Renal cortex interstitium (tissue), 11 donors: ENCODE results near the gene HOXC11. TPM values are rescaled to one million over a fixed set of nuclear protein-coding genes. Genes with fewer than 3 reads are reported as not detected.

Source experiments
- DNase-seq, 11 donors: peaks; one replicate each; pipeline ENCODE4 v3.0.0-alpha.2; 2013; ENCODE audit warnings: low read depth in 9 of 11, low spot score in 4 of 11; ENCODE audit errors: extremely low read depth in 1 of 11
- polyA plus RNA-seq, 3 donors: library from polyadenylated mRNA; unstranded; fragments of 120-200 nt; gene quantifications; one replicate each; pipeline ENCODE4 v1.2.1, GENCODE V29; 2013; ENCODE audit not compliant: insufficient read length in 3 of 3

HOXC11 gene
- polyA plus RNA-seq, 3 donors: 1.8 to 5.7 (median 3.2) TPM

DNA sequence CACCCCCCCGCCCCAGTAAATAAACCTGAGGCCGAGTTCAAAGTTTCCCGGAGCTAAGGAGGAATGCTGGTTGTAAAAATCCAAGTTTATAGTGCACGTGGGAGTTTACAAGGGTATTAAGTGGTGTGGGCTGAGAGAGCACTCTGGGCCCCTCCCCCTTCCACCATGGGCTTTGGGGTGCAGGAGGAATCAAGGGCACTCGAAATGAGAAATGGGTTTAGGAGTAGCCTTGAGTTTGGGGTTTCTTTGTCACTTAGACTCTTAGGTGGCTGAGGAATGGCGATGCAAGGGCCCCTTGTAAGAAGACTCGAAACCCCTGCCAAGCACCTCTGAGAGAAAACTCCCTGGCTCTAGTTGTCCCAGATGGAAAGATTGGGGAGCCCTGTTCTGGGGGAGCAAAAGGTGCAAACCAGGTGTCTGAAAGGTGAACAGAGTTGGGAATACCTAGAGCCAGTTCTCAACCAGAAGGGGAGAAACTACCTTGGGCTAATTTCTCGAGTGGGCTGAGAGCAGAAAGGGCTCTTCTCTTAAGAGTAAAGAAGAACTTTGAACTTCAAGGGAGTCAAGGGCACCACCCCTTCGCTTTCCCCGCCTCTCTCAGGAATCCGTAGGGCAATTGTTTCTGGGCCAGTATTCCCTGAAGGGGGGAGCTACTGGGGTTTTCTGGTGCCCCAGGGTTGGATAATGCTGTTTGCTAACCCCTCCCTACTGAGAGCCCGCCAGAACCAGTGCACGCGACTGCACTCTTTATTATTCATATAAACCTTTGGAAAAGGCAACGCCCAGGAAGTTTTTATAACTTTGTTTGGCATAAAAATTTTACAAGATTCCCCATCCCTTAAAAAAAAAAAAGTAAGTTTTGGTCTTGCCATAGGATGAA lies 5.8 kb downstream of the HOXC11 start:
- no peak for DNase-seq

DNA sequence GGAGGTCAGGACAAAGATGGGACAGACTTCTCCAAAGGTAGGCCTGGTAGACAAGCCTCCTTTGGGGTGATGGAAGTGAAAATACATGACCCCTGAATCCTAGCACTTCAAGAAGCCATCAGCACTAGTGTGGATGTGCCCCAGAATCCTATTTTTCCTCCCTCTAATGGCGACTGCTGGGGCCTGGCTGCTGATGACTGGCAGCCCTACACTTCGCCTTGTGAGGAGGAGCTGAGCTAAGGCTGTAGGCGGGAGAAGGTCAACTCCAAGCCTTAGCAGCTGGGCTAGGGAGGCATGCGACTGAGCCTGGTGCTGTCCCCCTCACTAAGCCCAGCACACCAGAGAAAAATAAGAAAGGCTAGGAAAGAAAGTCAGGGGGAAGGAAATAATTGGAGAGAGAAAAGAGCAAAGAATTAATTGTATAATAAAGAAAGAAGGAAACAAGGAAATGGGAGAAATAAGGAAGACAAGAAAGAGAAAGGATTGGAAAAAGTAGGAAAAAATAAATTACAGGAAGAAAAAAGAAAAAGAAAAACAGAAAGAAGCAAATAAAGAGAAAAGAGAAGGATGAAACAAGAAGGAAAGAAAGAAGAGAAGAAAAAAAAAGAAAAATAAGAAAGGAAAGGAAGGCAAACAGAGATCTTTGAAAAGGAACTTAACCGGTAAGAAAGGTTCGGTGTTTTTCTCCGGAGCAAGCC lies 7.3 kb downstream of the HOXC11 start:
- DNase-seq: no peak

- no peak for DNase-seq
These were observed 8.0 kb downstream of the HOXC11 start for GRCh38 chr12:53980802-53981496.

- DNase-seq: no peak
These were observed 9.0 kb downstream of the HOXC11 start for GRCh38 chr12:53981634-53982565.

- no peak for DNase-seq
These were observed 10.0 kb downstream of the HOXC11 start for GRCh38 chr12:53982648-53983567.

GRCh38 chr12:53983568-53983949 lies 10.6 kb downstream of the HOXC11 start:
- no peak for DNase-seq

- DNase-seq: no peak
These were observed 11.1 kb downstream of the HOXC11 start for GRCh38 chr12:53983950-53984572.

DNA sequence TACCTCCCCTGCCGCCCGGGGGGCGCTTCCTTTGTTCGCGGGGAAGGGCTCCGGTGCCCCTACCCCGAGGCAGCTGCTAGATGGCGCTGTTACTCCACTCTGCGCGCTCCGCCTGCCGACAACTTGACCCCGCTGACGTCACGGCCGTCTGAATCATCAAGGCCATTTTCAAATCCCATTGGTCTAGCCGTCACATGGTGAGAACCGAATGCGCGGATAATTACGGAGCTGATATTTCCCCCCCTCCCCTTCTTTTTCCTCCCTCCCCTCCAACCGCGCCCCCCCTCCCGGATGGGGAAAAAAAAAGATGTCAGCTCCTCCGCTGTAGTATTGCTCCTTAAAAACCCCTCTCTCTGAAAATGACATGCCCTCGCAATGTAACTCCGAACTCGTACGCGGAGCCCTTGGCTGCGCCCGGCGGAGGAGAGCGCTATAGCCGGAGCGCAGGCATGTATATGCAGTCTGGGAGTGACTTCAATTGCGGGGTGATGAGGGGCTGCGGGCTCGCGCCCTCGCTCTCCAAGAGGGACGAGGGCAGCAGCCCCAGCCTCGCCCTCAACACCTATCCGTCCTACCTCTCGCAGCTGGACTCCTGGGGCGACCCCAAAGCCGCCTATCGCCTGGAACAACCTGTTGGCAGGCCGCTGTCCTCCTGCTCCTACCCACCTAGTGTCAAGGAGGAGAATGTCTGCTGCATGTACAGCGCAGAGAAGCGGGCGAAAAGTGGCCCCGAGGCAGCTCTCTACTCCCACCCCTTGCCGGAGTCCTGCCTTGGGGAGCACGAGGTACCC lies 12.2 kb downstream of the HOXC11 start, which contains the start of gene HOXC10:
TSS of gene HOXC10 (plus strand) at position 246 of the 791 bp plus-strand sequence. CDS start at position 360, 114 bp downstream.
- DNase-seq: peak; percentile 97 to 99 (median 98)

- DNase-seq: no peak
These were observed 12.7 kb downstream of the HOXC11 start for GRCh38 chr12:53985692-53985993.

DNA sequence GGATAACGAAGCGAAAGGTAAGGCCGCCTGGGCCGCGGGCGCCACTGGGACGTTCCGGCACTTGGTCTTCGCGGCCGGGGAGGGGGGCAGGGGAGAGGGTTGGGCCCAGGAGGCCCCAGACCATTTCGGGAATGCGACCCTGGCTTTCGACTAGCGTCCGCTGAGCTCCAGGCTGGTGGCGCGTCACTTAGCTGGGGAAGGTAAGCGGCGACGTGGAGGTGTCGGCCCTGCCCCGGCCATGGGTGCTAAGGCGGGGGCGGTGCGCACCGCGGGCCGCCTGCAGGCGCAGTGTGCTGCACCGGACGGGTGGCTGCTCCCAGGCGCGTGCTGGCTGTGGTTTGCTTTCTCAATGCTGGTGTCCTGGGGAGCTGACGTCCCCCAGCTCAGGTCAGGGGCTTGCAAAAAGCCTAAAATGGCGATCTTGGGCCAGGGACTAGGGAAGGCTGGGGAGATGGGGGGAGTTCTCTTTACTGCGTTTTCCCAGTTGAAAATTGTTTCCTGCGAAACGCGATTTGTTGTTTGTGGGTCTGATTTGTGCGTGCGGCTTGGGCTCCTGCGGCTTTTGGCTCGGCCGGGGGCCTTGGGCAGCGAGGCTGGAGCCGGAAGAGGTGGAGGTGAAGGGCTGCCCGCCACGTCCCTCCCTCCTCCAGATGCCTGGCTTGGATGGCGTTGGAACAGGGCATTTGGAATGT lies 13.2 kb downstream of the HOXC11 start:
- DNase-seq: no peak

- DNase-seq: no peak
These were observed 14.0 kb downstream of the HOXC11 start for GRCh38 chr12:53986686-53987483.

- DNase-seq: no peak
These were observed 14.9 kb downstream of the HOXC11 start for GRCh38 chr12:53987787-53988230.

DNA sequence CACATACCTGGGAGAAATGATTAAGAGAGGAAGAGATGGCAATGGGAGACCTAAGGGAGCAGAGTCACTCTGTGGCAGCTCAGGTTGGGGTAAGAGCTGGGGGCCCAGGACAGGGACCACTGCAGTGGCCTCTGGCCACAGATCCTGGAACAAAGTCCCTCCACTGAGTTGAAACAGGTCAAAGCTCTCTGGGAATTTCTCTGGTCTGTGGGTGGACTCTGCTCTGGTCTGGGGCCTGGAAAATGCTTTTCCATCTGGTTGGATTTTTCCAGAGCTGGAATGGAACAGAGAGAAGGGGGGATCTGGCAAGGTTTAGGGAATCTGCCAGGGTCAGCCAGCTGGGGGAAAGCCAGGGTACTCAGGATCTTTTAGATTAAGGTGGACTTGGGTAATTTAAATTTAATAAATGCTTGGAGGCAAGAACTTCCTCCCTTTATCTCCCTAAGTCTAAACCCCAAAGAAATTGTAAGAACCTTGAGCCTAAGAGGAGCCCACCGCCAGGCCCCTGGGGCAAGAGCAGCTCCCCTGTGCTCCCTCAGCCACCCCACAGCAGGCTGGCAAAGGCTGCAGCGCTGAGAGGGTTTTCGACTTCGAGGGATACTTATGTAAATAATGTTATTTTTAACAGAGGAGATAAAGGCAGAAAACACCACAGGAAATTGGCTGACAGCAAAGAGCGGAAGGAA lies 15.8 kb downstream of the HOXC11 start:
- DNase-seq: no peak

DNA sequence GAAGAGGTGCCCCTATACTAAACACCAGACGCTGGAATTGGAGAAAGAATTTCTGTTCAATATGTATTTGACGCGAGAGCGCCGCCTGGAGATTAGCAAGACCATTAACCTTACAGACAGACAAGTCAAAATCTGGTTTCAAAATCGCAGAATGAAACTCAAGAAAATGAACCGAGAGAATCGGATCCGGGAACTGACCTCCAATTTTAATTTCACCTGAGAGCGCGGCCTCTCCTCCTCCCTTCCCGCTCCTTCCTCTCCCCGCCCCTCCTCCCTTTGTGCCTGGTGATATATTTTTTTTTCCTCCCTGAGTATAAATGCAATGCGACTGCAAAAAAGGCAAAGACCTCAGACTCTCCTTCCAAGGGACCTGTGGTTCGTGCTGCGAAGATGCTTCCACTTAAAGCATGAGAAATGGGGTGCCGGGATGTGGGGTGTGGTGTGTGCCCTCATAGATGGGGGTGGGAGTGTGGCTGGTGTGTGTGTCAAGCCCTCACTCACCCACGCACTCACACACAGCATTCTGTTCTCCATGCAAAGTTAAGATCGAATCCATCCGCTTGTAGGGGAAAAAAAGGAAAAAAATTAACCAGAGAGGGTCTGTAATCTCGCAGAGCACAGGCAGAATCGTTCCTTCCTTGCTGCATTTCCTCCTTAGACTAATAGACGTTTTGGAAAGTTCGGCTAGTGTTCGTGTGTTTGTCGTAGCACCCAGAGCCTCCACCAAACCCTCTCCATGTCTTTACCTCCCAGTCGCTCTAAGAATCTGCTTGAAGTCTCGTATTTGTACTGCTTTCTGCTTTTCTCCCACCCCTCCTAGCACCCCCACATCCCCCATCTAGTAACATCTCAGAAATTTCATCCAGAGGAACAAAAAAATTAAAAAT lies 16.5 kb downstream of the HOXC11 start:
- no peak for DNase-seq
